NCI-H1694 treated with DMSO at 0.1 percent for 48 hours (cell line): ENCODE measurements around the gene TTC16.
"Not testable (repeated sequence)": the region's sequence is repeated elsewhere in the genome, so short reads cannot be mapped to it uniquely, and the experiment has no call there.

ENCODE experiments used
- DNase-seq: peaks from one replicate; lab custom pipeline; 2025; lab: John Stamatoyannopoulos, UW

TTC16 gene

DNA sequence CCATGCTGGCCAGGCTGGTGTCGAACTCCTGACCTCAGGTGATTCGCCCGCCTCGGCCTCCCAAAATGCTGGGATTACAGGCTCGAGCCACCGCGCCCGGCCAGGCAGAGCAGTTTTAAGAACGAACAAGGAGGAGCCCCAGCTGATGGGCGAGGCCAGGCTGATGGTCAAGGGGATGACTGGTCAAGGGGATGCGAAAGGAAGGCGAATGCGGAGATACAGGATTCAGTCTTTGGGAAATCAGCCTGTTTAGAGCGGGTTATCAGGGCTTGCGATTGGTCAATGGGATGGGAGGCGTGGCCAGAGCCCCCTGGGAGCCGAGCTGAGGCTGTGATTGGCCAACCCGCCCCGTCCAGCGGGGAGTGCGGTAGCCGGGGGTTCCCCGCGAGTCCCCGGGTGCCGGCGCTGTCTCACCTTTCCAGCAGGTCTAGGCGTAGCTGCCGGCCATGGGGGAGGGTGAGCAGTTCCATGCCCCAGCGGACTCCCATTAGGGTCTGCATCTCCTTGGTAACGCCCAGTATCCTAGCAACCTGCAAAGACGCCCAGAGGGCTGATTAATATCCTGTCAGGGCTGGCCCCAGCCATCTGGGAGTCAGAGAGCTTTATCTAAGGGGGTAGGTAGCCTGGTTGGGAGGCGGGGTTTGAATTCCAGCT is 26.7 kb downstream of the TTC16 start:
- DNase-seq = peak; percentile 61

DNA sequence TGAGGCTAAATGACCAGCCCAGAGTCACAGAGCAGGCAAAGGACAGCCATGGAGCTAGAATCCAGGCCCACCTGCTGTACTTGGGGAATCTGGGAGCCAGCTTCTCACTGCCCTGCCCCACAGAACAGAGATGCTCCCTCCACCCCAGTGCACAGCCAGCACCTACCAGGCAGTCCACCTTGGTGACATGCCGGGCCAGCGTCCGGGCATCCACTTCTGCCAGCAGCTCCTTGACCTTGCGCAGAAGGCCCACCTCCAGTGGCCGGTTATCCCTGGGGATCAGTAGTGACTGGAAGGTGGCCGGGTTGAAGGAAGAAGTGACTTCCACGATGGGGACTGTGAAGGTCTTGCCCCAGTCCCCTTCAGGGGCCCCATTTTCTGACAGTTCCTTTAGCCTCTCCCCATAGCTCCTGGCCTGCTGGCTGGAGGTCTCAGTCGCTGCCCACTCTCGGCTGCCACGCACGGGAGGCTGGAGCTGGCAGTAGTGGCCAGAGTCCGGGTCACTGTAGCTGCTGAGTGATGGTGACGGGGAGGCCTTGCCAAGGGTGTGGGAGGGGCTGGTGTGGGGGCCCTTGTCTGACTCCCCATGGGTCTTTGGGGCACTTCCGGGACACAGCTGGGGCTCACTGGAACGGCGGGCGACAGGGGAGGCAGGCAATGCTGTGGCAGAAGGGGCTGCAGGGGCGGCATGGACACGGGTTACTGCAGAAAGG is 28.7 kb downstream of the TTC16 start:
- no peak for DNase-seq

DNA sequence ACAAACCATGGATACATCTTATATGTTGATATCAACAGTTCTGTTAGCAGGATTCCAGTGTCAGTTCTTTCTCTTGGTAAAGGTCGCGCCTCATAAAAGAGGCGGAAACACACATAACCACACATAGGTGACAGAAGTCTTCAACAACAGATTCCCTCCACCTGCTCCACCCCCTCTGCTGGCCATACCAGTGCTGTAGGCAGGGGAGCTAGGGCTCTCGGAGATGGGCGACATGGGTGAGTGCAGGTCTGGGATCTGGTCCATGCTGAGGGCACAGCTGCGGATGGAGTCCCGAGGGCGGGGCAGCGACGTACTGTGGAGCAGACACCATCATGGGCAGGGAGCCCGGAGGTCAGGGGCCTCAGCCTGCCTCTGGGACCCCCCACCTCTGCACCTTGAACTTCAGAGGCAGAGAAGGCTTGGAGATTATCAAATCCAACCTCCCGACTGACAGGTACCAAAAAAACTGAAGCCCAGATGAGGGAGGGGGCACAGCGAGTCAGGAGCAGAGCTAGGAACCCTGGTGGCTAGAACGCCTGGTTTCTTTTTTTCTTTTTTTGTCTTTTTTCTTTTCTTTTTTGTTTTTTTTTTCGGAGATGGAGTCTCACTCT is 31.2 kb downstream of the TTC16 start:
- DNase-seq = no peak

DNA sequence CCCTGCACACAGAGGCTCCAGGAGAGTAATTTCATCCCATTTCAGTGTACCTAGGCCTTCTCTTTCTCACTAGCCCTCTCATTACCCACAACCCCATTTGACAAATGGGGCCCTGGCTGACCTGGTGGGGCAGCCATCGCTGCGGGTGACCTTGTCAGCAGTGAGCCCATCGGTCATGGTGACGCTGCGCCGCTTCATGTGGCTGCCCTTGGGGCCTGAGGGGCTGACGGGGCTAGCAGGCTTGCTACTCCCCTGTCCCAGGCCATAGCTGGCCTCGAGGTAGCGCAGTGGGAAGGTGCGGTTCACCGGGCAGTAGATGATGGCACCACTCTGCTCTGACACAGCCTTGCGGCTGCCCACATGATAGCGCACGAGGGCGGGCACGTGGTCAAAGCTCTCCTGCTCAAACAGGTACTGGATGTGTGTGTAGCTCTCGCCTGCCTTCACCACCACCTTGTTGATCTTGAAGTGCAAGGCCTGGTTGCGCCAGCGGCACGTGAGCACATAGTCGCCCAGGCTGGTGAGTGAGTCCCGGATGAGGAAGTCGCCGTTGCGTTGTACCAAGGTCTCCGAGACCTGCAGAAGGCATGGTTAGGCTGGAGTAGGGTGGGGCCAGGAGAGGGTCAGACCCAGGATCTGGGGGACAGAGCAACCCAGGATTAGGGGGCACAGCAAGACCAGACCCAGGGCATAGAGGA is 33.4 kb downstream of the TTC16 start:
- no peak for DNase-seq

DNA sequence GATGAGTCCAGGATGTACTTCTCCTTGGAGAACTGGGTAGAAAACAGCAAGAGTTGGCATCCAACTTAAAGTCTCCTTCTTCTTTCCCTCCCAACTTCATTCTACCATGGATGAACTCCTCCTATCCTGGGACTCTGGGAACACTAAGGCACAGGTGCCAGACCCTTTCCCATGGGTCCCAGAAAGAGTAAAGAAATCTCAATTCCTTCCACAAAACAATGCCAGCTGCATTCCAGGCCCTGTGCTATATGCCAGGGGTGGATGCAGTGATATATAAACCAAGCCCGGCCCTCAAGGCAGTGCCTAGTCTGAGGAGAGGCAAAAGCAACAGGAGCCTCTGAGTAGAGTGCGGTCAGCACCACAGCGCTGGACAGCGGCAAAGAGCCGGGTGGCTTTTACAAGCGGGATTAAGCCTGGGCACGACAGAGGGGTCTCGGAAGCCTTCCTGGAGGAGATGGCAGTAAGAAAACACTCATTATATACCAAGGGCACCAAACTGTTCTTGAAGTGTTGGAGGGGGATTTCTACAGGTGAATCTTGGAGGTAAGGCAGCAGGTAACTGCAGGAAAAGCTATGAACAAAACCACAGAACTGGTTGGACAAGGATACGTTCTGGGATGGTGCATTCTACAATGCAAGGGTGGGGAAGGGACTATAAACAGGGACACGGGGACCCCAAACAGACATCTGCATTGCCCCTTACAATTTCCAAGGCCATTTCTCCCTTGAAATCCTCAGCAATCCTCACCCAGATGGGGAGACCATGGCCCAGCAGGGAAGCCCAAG is 35.6 kb downstream of the TTC16 start:
- no peak for DNase-seq

DNA sequence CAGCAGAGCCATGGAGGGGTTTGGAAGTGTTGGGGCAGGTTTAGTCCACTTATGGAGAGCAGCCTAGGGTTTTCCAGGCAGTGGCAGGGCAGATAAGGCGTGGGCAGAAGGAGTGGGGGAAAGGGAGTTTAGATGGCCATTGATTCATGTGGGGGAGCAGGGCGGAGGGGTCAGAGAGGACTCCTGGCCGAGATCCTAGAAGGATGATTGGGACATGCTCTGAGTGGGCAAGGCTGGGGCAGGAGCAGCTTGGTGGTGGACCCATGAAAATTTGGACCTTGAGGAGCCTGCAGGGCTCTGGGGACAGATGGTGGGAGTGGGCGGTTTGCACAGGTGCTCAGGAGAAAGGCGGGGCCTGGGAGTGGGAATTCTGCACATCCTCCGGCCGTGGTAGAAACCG is 37.3 kb downstream of the TTC16 start:
- DNase-seq = no peak

DNA sequence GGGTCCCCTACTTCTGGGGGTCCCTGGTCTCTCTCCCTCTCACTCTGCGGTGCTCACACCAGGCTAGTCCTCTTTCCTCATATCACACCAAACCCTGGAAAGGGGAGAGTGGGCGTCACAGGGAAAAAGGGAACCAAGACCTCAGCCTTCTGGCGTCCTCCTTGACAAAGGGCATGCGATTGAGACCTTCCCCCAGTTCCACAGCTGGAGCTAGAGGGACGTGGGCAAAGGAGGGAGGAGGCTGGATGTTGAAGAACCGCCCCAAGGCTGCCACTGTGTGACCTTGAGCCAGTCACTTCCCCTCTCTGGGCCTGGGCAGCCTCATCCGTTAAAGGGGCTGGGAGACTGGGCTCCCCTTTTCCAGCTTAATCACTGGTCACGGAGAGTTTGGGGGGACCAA is 37.7 kb downstream of the TTC16 start:
- DNase-seq = no peak

DNA sequence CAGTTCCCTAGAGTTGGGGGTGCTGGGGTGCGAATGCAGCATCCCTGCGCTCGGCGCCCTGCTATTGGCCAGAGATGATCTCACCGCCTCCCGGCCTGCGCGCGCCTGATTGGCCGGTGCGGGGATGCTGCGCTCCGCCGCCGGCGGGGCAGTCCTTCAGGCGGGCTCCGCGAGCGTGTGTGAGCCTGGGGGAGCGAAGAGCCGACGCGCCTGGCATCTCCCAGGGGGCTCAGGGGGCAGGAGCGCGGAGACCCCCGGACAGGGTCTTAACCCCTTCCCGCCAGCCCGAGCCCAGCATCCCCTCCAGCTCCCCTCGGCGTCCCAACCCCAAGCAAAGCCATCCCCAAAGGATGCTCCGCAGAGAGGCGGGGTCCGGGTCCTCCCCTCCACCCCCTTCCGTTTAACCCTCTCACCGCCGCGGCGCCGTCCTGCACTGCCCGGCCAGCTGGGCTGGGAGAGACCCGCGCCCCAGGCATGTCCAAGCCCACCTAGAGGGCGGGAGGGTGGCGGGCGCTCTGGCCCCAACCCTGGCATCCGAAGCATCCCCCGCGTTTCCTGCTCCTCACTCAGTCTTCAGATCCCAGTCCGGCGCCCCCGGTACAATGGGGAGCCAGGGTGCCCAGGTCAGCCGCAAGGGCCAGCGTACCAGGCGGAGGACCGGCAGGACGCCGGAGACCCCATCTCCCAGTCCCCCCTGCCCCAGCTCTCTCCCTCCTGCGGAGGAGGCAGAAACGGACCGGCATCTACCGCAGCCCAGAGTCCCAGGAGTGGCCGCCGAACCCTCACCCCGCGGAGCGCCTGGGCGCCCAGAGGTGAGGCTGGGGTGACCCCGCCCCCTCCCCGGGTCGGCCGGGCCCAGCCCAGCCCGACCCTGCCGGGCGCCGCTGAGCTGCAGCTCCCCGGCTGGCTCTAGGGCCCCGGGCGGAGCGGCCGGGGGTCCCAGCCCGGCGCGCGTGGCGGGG is 38.5 kb downstream of the TTC16 start:
- DNase-seq = peak; percentile 40

DNA sequence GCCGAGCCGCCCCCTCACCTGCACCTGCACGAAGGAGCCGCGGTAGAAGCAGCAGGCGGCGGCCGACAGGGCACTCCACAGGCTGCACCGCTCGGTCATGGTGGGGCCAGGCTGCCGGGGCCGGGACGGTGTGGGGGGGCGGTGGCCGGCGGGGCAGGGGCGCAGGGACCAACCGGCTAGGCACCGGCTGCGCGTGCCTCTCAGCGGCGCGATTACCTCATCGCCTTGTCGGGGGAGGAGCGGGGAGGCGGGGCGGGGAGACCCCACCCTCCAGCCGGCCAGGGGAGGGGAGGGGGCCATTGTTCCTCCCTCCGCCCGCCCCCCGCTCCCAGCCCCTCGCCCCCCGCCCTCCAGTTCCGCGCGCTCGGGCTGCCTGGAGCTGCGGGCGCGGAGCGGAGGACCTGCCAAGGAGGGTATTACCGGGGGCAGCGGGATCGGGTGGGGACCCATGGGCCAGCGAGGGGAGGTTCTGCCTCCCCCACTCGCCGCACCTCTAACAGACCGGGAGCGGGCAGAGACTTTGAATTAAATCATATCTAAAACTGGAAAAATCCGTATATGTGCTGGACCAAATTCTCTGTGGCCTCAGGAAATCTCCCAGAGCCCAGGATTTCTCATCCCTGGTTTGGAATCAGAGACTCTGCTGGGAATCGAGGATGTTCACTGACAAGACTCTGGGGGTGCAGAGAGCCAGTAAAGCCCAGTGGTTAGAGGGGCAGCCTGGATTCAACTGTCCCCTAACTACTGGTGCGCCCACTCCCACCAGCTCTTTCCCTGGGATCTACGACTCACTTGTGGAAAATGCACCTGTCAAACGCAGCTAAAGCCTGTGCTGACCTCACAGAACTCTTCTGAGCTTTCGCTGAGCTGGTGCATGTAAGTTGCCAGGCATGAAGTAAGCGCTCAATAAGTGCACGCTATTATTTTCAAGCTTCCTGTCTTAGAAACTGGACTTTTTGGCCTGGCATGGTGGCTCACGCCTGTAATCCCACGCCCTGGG is 39.5 kb downstream of the TTC16 start:
- peak; percentile 21 for DNase-seq

DNA sequence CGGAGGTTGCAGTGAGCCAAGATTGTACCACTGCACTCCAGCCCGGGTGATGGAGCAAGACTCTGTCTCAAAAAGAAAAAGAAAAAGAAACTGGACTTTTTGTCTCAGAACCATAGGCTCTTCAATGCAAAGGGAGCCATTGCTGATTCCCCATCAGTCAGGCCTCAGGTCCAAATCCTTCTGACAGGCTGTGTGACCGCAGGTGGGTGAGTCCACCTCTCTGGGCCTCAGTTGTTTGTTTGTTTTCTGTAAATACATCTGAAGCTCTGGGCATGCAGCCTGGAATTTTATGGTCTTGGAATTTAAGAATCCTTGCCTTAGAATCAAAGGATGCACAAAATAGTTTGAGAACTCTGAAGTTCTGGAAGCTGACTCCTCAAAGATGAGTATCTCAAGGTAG is 40.4 kb downstream of the TTC16 start:
- no peak for DNase-seq

DNA sequence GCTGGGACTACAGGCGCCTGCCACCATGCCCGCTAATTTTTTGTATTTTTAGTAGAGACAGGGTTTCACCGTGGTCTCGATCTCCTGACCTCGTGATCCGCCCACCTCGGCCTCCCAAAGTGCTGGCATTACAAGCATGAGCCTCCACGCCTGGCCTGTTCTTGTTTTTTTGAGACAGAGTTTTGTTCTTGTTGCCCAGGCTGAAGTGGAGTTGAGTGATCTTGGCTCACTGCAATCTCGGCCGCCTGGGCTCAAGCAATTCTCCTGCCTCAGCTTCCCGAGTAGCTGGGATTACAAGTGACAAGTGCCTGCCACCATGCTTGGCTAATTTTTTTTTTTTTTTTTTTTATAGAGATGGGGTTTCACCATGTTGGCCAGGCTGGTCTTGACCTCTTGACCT is 40.9 kb downstream of the TTC16 start:
- not testable (repeated sequence) for DNase-seq

DNA sequence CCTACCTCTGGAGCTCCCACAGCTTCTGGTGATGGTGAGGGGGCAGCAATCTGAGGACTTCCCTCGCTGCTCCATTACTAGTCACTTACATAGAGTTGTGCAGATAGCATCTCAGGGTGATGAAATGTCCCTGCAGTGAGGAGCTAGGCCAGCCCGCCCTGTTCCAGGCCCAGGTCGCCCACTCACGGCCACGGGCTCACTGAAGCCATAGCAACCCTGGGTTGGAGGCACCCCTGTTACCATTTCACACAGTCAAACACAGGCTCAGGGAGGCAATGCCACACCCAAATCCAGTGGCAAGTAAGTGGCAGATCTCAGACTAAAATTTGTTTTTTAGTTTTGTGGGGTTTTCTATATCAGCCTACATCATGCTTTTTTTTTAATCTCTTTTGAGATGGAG is 43.0 kb downstream of the TTC16 start:
- DNase-seq = no peak

DNA sequence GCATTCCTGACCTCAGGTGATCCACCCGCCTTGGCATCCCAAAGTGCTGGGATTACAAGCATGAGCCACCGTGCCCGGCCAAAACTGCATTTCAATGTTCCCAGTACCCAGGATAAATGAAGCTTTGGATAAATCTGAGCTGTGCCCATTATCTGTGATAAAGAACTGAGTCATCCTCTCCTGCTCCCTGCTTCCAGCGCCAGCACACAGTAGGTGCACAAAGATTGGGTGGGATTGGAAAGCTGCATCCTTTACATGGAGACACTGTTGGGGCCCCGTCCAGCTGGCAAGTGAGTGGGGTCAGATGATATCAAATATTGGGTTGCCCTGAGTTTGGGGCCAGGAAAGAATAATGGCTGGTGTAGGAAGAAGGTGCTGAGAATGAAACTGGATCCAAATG is 45.2 kb downstream of the TTC16 start:
- no peak for DNase-seq

DNA sequence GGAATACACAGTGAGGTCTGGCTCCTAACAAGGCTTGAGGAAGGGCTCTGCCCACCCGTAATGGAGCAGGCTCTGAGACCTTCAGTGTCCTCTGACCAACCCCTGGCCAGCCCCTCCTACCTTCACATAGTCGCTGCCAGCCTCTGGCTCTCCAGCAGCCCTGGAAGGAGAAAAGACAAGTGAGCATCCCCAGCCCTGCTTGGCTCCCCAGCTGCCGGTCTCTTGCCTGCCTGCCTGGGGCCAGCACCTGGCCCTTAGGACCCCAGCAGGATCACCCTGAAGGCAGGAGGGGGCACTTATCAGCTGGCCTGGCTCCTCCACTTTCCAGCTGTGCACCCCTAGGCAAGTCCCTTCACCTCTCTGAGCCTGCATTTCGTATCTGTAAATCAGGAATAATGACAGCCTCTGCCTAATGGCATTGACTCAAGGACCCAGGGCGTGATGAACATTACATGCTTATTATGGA is 45.6 kb downstream of the TTC16 start:
- DNase-seq = no peak

DNA sequence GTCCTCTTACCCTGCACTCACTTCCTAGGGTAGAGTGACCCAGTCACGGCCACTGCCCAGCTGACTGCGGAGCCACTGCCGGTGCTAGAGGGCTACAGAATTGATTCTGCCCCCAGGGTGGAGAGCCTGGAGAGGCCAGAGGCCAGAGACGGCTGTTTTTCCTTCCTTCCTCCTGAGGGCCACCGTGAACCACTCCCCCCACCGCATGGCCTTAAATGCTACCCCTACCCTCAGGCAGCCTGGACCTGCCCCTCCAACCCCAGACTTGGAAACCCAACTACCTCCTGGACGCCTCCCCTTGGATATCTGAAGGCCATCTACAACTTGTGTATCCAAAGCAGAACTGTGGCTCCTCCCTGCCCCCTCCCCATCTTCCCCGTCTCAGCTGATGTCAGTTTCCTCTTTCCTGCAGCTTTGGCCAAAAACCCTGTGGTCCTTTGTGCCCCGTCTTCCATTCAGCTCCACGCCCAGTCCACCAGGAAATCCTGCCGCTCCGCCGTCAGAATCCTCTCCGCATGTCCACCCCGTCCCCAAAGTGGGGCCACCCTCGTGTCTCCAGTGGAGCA is 46.3 kb downstream of the TTC16 start:
- no peak for DNase-seq

DNA sequence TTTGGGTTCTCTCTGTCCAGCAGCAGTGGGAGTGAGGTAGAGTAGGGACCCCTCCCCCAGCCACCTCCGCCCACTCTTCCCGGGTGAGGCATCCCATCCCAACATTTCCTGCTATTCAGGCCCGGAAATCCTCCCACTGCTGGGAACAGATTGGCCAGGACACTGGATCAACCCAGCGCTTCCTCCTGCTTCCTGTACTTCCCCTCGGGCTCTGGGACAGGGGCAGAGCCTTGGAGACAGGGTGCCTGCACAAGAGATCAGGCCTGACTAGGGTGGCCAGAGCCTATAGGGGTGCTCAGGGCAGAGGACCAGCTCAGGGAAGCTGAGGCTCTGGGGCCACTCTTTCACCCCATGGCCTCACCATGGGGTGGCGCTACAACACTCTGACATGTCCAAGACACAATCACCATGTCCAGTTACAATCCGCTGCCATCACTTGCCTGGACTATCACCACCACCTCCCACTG is 48.1 kb downstream of the TTC16 start:
- no peak for DNase-seq

DNA sequence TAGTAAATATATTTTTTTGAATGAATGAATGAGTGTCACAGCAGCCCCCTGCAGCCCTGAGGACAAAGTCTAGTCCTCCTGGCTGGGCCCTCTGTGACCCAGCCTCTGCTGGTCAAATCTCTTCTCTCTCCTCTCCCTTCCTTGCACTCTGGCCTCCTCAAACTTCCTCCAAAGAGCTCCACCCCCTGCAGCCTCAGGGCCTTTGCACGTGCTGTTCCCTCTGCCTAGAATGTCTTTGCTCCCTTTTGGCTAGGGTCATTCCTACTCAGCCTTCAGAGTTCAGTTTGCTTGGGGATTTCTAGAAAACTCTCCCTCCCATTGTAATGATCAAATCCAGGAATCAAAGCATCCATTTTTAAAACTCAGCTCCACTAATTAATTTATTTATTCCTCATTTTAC is 49.5 kb downstream of the TTC16 start:
- no peak for DNase-seq

DNA sequence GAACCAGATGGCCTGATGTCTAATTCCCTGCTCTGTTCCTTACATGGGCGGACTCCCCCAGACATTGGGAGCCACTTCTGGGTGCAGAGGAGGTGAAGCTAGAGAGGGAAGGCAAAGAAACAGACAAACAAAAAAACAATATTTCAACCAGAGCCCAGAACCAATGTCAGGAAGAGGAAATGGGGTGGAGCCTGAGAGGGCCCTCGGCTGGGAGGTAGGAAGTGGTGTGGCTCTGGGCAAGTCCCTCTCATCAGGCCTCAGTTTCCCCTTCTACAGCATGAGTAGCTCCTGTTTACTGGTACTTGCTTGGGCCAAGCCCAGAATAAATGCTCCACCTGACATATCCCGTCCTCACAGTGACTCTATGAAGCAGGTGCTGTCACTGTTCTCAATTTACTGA is 51.5 kb downstream of the TTC16 start:
- no peak for DNase-seq

DNA sequence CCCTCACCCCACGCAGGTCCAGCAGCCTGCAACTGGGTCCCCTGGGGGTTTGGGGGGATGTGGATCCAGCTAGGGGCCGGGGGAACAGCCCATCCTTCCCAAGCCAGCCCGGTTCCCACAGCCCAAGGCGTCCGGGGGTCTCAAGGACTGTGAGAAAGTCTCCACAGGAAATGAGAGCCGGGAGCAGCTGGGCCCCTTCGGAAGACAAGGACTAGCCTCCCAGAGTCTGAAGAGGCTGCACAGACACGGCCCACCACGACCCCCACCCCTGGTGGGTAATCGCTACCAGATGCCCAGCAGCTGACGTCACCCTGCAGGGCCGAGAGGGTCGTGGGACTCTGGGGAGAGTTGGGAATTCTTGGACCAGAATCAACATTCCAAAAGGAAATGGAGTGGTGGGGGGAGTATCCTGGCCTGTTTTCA is 52.0 kb downstream of the TTC16 start:
- DNase-seq = no peak
